PC-3 (cell line): ENCODE data around the gene SIAH2.

Experiments used
- CTCF ChIP-seq: fragments of 300-600 bp; sonication (generic); conservative IDR thresholded peaks from 2 replicates; pipeline ENCODE4 v1.5.1; 2017; ENCODE audit warnings: antibody characterized with exemption, low read depth, mild to moderate bottlenecking, low read length
- EZH2 ChIP-seq: fragments of 300-600 bp; sonication (generic); IDR thresholded peaks from one replicate; pipeline ENCODE4 v1.6.1; 2017; ENCODE audit warnings: antibody characterized with exemption, mild to moderate bottlenecking, low read length; ENCODE audit not compliant: unreplicated experiment
- EZH2phosphoT487 ChIP-seq: fragments of 300-600 bp; sonication (generic); IDR thresholded peaks from 2 replicates; pipeline ENCODE4 v1.6.1; 2018; ENCODE audit warnings: mild to moderate bottlenecking, antibody characterized with exemption, low read length, borderline replicate concordance

- TF ChIP-seq EZH2phosphoT487 (no peak), CTCF (no peak), EZH2 (no peak)
These were observed 14.9 kb downstream of the SIAH2 start for GRCh38 chr3:150747886-150748683.
